ENCODE data around the gene GHRH.

Gene GHRH

GRCh38 chr20:37202267-37202943, 59.2 kb downstream of the GHRH start:
- DNase-seq, result no peak

GRCh38 chr20:37201827-37202162, 59.8 kb downstream of the GHRH start:
- no peak for DNase-seq
